GM19455 (cell line): ENCODE data around the gene CDK10.

Experiments
- ATAC-seq: cut with Tn5 transposase; IDR thresholded peaks from one replicate; pipeline ENCODE4 v1.9.1; 2021; ENCODE audit not compliant: unreplicated experiment

Gene CDK10

DNA sequence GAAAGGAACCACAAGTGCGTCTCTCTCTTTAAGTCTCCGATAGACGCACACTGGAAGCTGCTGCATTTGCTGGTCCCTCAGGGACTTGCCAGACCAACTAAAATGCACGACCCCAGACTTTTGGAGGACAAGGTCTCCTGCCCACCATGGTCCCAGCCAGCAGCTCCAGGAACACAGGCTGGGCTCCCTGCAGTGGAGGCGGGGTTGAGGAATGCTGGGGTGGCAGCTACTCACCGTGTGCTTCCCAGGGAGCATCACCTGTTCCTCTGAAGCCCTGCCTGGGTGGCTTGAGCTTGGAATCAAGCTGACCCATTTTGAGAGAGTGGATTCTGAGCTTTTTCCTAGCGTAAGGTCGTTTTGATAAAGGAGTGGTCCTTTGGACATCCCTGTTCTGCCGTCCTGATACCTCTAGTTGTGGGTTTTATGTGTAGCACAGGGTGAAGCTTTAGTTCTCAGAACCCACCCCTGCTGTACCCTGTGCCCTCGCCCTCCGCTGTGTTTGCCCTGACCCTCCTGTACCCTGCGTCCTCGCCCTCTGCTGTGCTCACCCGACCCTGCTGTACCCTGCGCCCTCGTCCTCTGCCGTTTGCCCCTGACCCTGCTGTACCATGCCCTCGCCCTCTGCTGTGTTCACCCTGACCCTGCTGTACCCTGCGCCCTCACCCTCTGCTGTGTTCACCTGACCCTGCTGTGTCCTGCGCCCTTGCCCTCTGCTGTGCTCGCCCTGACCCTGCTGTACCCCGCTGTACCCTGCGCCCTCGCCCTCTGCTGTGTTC lies 45.8 kb downstream of the CDK10 start:
- no peak for ATAC-seq

DNA sequence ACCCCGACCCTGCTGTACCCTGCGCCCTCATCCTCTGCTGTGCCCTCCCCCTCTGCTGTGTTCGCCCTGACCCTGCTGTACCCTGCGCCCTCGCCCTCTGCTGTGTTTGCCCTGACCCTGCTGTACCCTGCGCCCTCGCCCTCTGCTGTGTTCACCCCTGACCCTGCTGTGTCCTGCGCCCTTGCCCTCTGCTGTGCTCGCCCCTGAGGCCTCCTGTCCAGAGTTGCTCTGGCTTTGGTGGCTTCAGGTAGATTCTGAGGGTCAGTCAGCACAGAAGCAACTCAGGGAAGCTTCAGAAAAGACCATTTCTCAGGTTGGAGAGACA lies 46.4 kb downstream of the CDK10 start:
- no peak for ATAC-seq

GRCh38 chr16:89733322-89733721 lies 46.8 kb downstream of the CDK10 start:
- no peak for ATAC-seq

- no peak for ATAC-seq
Measured at GRCh38 chr16:89733792-89734191, 47.3 kb downstream of the CDK10 start.

DNA sequence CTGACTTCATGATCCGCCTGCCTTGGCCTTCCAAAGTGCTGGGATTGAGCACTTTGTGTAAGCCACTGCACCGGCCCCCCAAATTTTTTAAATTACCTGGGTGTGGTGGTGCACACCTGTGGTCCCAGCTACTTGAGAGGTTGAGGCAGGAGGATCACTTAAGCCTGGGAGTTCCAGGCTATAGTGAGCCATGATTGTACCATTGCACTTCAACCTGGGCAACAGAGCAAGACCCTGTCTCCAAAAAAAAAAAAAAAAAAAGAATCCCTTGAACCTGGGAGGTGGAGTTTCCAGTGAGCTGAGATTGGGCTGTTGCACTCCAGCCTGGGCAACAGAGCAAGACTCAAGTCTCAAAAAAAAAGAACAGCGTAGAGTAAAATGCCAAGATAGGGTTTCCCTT lies 50.1 kb downstream of the CDK10 start:
- ATAC-seq = no peak

DNA sequence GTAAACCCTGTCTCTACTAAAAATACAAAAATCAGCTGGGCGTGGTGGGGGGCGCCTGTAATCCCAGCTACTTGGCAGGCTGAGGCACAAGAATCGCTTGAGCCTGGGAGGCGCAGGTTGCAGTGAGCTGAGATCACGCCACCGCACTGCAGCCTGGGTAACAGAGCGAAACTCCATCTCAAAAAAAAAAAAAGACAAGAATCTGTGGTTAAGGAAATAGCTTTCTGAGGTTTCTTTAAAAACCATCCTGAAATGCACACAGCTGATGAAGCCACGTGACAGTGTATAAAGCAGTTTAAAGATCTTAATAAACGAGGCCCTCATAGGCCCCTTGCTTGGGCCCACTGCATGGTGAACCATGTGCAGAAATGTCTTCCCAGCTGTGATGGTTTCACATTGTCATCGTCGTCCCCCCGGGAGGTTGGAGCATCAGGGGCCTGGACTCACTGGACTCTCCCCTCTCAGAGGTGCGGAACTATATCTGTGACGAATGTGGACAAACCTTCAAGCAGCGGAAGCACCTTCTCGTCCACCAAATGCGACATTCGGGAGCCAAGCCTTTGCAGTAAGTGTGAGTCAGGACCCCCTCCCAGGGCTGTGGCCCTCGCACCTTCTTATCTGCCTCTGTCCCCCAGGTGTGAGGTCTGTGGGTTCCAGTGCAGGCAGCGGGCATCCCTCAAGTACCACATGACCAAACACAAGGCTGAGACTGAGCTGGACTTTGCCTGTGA lies 51.0 kb downstream of the CDK10 start:
- no peak for ATAC-seq

- no peak for ATAC-seq
Measured at GRCh38 chr16:89738072-89738377, 51.5 kb downstream of the CDK10 start.

- no peak for ATAC-seq
Measured at GRCh38 chr16:89738538-89739317, 52.2 kb downstream of the CDK10 start.

DNA sequence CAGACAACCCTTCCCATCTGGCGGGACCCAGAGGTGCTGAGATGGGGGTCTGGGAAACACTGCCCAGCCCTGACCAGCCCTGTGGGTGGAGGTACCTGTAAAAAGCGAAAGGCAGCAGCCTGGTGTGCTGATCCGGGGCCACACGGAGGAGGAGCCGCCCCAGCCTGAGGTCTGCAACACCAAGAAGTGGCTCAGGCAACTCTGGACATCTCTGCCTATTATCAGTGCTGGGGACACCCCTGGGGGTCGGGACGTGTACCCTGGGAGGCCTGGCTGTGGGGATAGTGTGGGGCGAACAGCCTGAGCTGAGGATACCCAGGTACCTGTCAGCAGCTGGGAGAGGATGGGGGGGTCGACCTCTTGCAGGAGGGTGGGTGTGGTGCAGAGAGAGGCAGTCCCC lies 52.9 kb downstream of the CDK10 start:
- ATAC-seq = no peak

DNA sequence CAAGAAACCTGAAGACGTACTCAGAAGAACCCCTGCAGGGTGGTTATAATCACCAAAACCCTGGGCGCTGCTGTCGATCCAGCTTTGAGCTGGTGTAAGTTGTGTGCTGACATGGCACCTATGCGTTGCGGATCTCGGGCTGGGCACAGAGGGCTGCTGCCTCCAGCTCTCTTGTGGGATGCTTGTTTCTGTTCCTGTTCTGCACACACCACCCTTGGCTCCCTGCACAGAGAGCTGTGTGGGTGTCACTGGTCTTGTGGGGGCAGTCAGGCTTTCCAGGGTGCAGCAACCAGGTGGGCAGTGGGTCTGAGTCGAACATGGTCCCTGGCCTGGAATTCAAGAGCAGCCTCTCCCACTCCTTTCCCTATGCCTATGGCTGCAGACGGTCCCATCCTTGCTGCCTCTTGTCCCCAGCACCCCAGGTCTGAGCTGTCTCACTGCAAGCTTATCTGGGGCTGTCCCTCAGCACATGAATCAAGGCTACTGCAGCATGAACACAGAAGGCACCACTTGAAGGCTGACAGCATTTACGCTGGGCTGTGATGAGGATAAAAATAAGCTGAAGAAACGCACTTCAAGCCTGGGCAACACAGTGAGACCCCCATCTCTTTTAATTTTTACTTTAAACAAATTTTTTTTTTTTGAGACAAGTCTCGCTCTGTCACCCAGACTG lies 55.0 kb downstream of the CDK10 start:
- ATAC-seq = no peak

GRCh38 chr16:89742948-89743347 lies 56.5 kb downstream of the CDK10 start:
- ATAC-seq = no peak

GRCh38 chr16:89744813-89745212 lies 58.3 kb downstream of the CDK10 start:
- ATAC-seq = no peak
